ENCODE results near the gene RHOB. TPM values are rescaled to one million over a fixed set of nuclear protein-coding genes. Genes with fewer than 3 reads are reported as not detected.
"Not testable (repeated sequence)": the region's sequence is repeated elsewhere in the genome, so short reads cannot be mapped to it uniquely, and the experiment has no call there.

RHOB gene
- polyA plus RNA-seq, 3 donors, result 43.3 to 602 (median 66.3) TPM

DNA sequence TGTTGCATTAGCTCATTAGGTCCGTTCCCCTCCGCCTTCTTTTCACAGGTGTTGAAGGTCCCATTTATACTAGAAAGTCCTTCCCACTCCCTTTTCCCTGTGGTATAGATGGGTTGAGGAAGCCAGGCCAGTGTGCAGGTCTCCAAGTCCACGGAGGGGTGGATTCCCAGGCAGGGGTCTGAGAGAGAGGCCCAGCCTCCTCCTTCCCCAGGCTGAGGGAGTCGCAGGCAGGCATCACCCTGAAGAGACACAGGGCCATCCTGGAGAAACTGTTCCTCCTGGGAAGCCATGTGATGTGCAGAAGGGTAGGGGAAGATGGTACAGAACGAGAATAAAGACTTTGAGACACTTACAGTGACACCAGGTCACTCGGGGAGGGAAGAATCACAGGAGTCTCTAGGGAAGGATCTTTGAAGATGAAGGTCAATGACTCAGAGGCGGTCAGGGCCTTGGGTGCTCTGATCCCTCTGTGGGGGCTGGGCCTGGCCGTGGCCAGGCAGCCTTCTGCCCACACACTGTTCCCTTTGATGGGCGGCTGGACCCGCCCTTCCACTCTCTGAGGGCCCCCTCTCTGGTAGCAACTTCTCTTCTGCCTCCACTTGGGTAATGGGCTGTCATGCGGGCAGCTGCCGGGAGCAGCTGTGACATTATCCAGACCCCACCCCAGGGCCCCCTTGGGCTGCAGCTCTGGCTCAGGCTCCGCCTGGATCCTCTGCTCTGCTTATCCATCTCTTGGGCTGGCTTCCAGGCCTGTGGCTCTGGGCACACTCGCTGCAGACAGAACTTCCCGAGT, 45.1 kb downstream of the RHOB start:
- no peaks in the 10 kb centered on the region for H3K9me3 ChIP-seq (replicated peaks in 1 of 2; ENCODE audit: control insufficient read depth in 1 of 2, insufficient read depth in 1 of 2, low read length in 2 of 2)
- no peaks in the 10 kb centered on the region for H3K27me3 ChIP-seq (ENCODE audit: control insufficient read depth in 2 of 2, insufficient read depth in 2 of 2, low read length in 2 of 2)
- no peaks in the 10 kb centered on the region for H4K20me1 ChIP-seq (ENCODE audit: insufficient read depth, low read length)
- H2AFZ ChIP-seq (ENCODE audit: insufficient read depth, low read depth, low read length, poor library complexity, severe bottlenecking), result no peak overlapping the region
- H3K27me3 Mint-ChIP-seq (ENCODE audit: low read depth in 3 of 3), result peaks cover 0 to 7% (median 6%) of the 10 kb centered on the region in 3 donors
- intact Hi-C loops (cut with micrococcal nuclease), result no loop called here
- no peak for DNase-seq
- H3K4me3 ChIP-seq (replicated peaks in 1 of 3; ENCODE audit: low read depth in 2 of 3, low read length in 3 of 3), result no peak overlapping the region
- no peaks in the 10 kb centered on the region for H3K36me3 Mint-ChIP-seq
- no peaks in the 10 kb centered on the region for H3K79me2 ChIP-seq (ENCODE audit: insufficient read depth, low read length)
- 82% methylated on average over 9 of the region's 15 CpGs for WGBS (ENCODE audit: insufficient coverage)
- no peak overlapping the region for H3K4me2 ChIP-seq (replicated peaks; ENCODE audit: extremely low read depth, low read length, poor library complexity, severe bottlenecking)
- no peaks in the 10 kb centered on the region for H3K36me3 ChIP-seq (replicated peaks in 1 of 2; ENCODE audit: control insufficient read depth in 1 of 2, insufficient read depth in 2 of 2, low read length in 2 of 2)
- no peak overlapping the region for H3K27ac ChIP-seq (ENCODE audit: low read depth in 1 of 2, low read length in 2 of 2)
- TF ChIP-seq, protein P1, sequence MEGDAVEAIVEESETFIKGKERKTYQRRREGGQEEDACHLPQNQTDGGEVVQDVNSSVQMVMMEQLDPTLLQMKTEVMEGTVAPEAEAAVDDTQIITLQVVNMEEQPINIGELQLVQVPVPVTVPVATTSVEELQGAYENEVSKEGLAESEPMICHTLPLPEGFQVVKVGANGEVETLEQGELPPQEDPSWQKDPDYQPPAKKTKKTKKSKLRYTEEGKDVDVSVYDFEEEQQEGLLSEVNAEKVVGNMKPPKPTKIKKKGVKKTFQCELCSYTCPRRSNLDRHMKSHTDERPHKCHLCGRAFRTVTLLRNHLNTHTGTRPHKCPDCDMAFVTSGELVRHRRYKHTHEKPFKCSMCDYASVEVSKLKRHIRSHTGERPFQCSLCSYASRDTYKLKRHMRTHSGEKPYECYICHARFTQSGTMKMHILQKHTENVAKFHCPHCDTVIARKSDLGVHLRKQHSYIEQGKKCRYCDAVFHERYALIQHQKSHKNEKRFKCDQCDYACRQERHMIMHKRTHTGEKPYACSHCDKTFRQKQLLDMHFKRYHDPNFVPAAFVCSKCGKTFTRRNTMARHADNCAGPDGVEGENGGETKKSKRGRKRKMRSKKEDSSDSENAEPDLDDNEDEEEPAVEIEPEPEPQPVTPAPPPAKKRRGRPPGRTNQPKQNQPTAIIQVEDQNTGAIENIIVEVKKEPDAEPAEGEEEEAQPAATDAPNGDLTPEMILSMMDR (IDR thresholded peaks at IDR 0.05), result no peak
- H3K9ac ChIP-seq (ENCODE audit: insufficient read depth, low read length, poor library complexity, severe bottlenecking), result no peak overlapping the region
- H3K27ac Mint-ChIP-seq, result peak overlapping the region in 2 of 7 donors; percentile 35 to 44
- H3K4me3 Mint-ChIP-seq, result no peak overlapping the region
- peaks cover 0 to 3% (median 0%) of the 10 kb centered on the region in 7 donors for H3K9me3 Mint-ChIP-seq
- peaks cover 19% of the 10 kb centered on the region for H3K4me1 Mint-ChIP-seq
- H3K4me1 ChIP-seq (ENCODE audit: control insufficient read depth in 1 of 2, insufficient read depth in 2 of 2, low read length in 2 of 2), result peaks cover 16% of the 10 kb centered on the region in 2 donors

- H3K9me3 ChIP-seq (replicated peaks in 1 of 2; ENCODE audit: control insufficient read depth in 1 of 2, insufficient read depth in 1 of 2, low read length in 2 of 2); H3K4me3 Mint-ChIP-seq; H4K20me1 ChIP-seq (ENCODE audit: insufficient read depth, low read length); H3K4me3 ChIP-seq (replicated peaks in 1 of 3; ENCODE audit: low read depth in 2 of 3, low read length in 3 of 3); H3K9ac ChIP-seq (ENCODE audit: insufficient read depth, low read length, poor library complexity, severe bottlenecking); H3K27me3 Mint-ChIP-seq (ENCODE audit: low read depth in 3 of 3); H3K27ac Mint-ChIP-seq; H3K27ac ChIP-seq (ENCODE audit: low read depth in 1 of 2, low read length in 2 of 2); H3K4me2 ChIP-seq (replicated peaks; ENCODE audit: extremely low read depth, low read length, poor library complexity, severe bottlenecking); H3K79me2 ChIP-seq (ENCODE audit: insufficient read depth, low read length); intact Hi-C loops (cut with micrococcal nuclease); H2AFZ ChIP-seq (ENCODE audit: insufficient read depth, low read depth, low read length, poor library complexity, severe bottlenecking); H3K27me3 ChIP-seq (ENCODE audit: control insufficient read depth in 2 of 2, insufficient read depth in 2 of 2, low read length in 2 of 2); DNase-seq; H3K36me3 ChIP-seq (replicated peaks in 1 of 2; ENCODE audit: control insufficient read depth in 1 of 2, insufficient read depth in 2 of 2, low read length in 2 of 2); H3K36me3 Mint-ChIP-seq; H3K9me3 Mint-ChIP-seq: not testable (repeated sequence)
- peaks cover 19% of the 10 kb centered on the region for H3K4me1 Mint-ChIP-seq
- WGBS (ENCODE audit: insufficient coverage), result 100% methylated on average over 2 of the region's 3 CpGs
- peaks cover 16% of the 10 kb centered on the region in 2 donors for H3K4me1 ChIP-seq (ENCODE audit: control insufficient read depth in 1 of 2, insufficient read depth in 2 of 2, low read length in 2 of 2)
Measured at GRCh38 chr2:20493095-20493494, 46.2 kb downstream of the RHOB start.
